Stomach smooth muscle (tissue), 2 donors: Measurements from ENCODE around the gene ACE.

Source experiments
- H3K27ac ChIP-seq: one replicate; pipeline ENCODE4 v1.7.0; 2013; ENCODE audit warnings: mild to moderate bottlenecking, low read length, inconsistent platforms
- H3K27me3 ChIP-seq, 2 donors: one replicate each; pipeline ENCODE4 v1.7.0; 2013; ENCODE audit warnings: low read length in 2 of 2; ENCODE audit not compliant: insufficient read depth in 2 of 2, control insufficient read depth in 1 of 2
- H3K36me3 ChIP-seq, 2 donors: one replicate each; pipeline ENCODE4 v1.7.0; 2013; ENCODE audit warnings: low read length in 2 of 2; ENCODE audit not compliant: control insufficient read depth in 2 of 2, insufficient read depth in 2 of 2
- H3K4me1 ChIP-seq: one replicate; pipeline ENCODE4 v1.7.0; 2013; ENCODE audit warnings: low read length; ENCODE audit not compliant: control insufficient read depth, insufficient read depth
- H3K4me3 ChIP-seq, 2 donors: one replicate each; pipeline ENCODE4 v1.7.0; 2013; ENCODE audit warnings: low read length in 2 of 2
- H3K9ac ChIP-seq, 2 donors: one replicate each; pipeline ENCODE4 v1.7.0; 2013; ENCODE audit warnings: low read length in 2 of 2, mild to moderate bottlenecking in 1 of 2
- H3K9me3 ChIP-seq, 2 donors: one replicate each; pipeline ENCODE4 v1.7.0; 2013; ENCODE audit warnings: low read length in 2 of 2; ENCODE audit not compliant: control insufficient read depth in 2 of 2
- donor health status: healthy.
- donor health status: Pancreatic carcinoma.

ACE gene

GRCh38 chr17:63530557-63531021 is 53.7 kb downstream of the ACE start:
- Histone ChIP-seq H3K36me3 (no peaks in the 10 kb centered on the region), H3K27ac (no peak overlapping the region), H3K9me3 (no peaks in the 10 kb centered on the region), H3K9ac (no peak overlapping the region), H3K4me3 (no peak overlapping the region), H3K4me1 (no peaks in the 10 kb centered on the region), H3K27me3 (peaks cover 0 to 4% of the 10 kb centered on the region in 2 donors)

- Histone ChIP-seq H3K27me3 (peaks cover 0 to 5% of the 10 kb centered on the region in 2 donors), H3K27ac (no peak overlapping the region), H3K9me3 (no peaks in the 10 kb centered on the region), H3K36me3 (no peaks in the 10 kb centered on the region), H3K9ac (no peak overlapping the region), H3K4me1 (no peaks in the 10 kb centered on the region), H3K4me3 (no peak overlapping the region)
These were observed 54.4 kb downstream of the ACE start for GRCh38 chr17:63531022-63531965.

GRCh38 chr17:63533433-63534077 is 56.7 kb downstream of the ACE start:
- H3K27me3 ChIP-seq = peaks cover 8 to 10% of the 10 kb centered on the region in 2 donors
- no peak overlapping the region for H3K27ac ChIP-seq
- H3K9ac ChIP-seq = no peak overlapping the region

GRCh38 chr17:63534078-63534570 is 57.3 kb downstream of the ACE start:
- Histone ChIP-seq H3K27ac (no peak overlapping the region), H3K36me3 (no peaks in the 10 kb centered on the region), H3K9me3 (no peaks in the 10 kb centered on the region), H3K27me3 (peaks cover 14 to 15% of the 10 kb centered on the region in 2 donors), H3K4me1 (peaks cover 7% of the 10 kb centered on the region), H3K9ac (no peak overlapping the region), H3K4me3 (no peak overlapping the region)

More at GRCh38 chr17:63533433-63534077, 56.7 kb downstream of the ACE start:
- Histone ChIP-seq H3K36me3 (no peaks in the 10 kb centered on the region), H3K4me1 (peaks cover 6% of the 10 kb centered on the region), H3K4me3 (no peak overlapping the region), H3K9me3 (no peaks in the 10 kb centered on the region)

- peaks cover 19 to 22% of the 10 kb centered on the region in 2 donors for H3K27me3 ChIP-seq
- H3K4me1 ChIP-seq = peaks cover 7% of the 10 kb centered on the region
- no peak overlapping the region for H3K4me3 ChIP-seq
- no peaks in the 10 kb centered on the region for H3K36me3 ChIP-seq
- H3K27ac ChIP-seq = no peak overlapping the region
- H3K9ac ChIP-seq = no peak overlapping the region
- no peaks in the 10 kb centered on the region for H3K9me3 ChIP-seq
These were observed 58.1 kb downstream of the ACE start for GRCh38 chr17:63534816-63535455.

GRCh38 chr17:63535640-63536039 is 58.8 kb downstream of the ACE start:
- H3K9ac ChIP-seq = no peak overlapping the region
- peaks cover 7% of the 10 kb centered on the region for H3K4me1 ChIP-seq
- H3K36me3 ChIP-seq = no peaks in the 10 kb centered on the region
- H3K27me3 ChIP-seq = peaks cover 19 to 23% of the 10 kb centered on the region in 2 donors
- H3K27ac ChIP-seq = no peak overlapping the region
- no peaks in the 10 kb centered on the region for H3K9me3 ChIP-seq
- no peak overlapping the region for H3K4me3 ChIP-seq

- Histone ChIP-seq H3K27ac (no peak overlapping the region), H3K4me3 (no peak overlapping the region), H3K9me3 (no peaks in the 10 kb centered on the region), H3K36me3 (no peaks in the 10 kb centered on the region), H3K27me3 (peaks cover 19 to 23% of the 10 kb centered on the region in 2 donors), H3K9ac (no peak overlapping the region), H3K4me1 (peaks cover 7% of the 10 kb centered on the region)
These were observed 60.1 kb downstream of the ACE start for GRCh38 chr17:63537001-63537400.

GRCh38 chr17:63537991-63538692 is 61.3 kb downstream of the ACE start:
- no peaks in the 10 kb centered on the region for H3K36me3 ChIP-seq
- no peak overlapping the region for H3K27ac ChIP-seq
- no peaks in the 10 kb centered on the region for H3K9me3 ChIP-seq
- no peak overlapping the region for H3K9ac ChIP-seq
- peak overlapping the region in 1 of 2 donors; percentile 47 for H3K4me3 ChIP-seq
- peaks cover 7% of the 10 kb centered on the region for H3K4me1 ChIP-seq
- H3K27me3 ChIP-seq = peaks cover 19 to 25% of the 10 kb centered on the region in 2 donors

GRCh38 chr17:63538693-63539595 is 62.1 kb downstream of the ACE start:
- Histone ChIP-seq H3K4me3 (peak overlapping the region in 1 of 2 donors; percentile 47), H3K36me3 (no peaks in the 10 kb centered on the region), H3K27ac (no peak overlapping the region), H3K27me3 (peaks cover 19 to 25% of the 10 kb centered on the region in 2 donors), H3K9me3 (no peaks in the 10 kb centered on the region), H3K4me1 (peaks cover 7% of the 10 kb centered on the region), H3K9ac (no peak overlapping the region)
